GM12873 (cell line): ENCODE data around the gene PLSCR3.

ENCODE experiments used
- TF ChIP-seq, protein P1 (sequence below): IDR thresholded peaks from 2 replicates; pipeline ENCODE4 v1.5.1; 2012; ENCODE audit warnings: low read depth, mild to moderate bottlenecking, moderate library complexity, low read length, control low read depth; ENCODE audit not compliant: insufficient read depth; ENCODE audit errors: missing control alignments

The PLSCR3 gene

DNA sequence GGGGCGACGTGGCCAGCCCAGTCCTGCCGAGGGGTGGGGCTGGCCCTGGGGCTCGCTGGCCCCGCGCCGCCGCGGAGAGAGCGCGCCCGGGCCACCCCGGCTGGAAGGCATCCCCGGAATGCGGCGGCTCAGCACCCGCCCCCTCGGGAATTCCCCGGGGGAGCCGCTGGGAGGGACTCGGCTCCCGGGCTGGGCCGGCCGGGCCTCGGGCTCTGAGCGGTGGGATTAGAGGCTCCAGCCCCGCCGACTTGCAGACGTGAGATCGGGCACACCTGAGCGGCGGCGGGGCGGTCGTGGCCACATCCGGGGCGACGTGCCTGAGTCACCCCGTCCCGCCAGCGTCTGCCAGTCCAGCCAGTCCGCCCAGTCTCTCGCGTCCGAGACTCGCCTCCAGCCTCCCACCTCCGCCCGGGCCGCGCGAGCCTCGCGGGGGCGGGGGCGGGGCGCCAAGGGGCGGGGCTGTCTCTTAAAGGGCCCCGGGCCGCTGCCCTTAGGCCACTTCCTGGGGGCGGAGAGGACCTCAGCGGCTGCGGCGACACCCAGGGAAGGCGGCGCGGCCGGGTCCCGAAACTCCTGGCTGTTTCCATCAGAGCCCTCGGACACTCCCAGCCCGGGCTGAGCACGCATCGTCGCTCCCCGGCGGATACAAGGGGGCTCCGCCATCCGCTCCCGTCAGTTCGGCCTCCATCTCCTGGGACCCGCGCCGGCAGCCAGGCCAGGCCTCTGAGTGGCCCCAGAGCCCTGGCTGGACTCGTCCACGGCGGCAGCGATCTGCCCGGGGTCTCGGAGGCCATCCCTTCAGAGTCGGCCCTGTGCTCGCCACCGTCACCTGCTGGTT lies 42.4 kb downstream of the PLSCR3 start, which contains the start of gene KCTD11:
TSS of gene KCTD11 (plus strand) at position 498 of the 838 bp plus-strand sequence.
- TF ChIP-seq, protein P1, sequence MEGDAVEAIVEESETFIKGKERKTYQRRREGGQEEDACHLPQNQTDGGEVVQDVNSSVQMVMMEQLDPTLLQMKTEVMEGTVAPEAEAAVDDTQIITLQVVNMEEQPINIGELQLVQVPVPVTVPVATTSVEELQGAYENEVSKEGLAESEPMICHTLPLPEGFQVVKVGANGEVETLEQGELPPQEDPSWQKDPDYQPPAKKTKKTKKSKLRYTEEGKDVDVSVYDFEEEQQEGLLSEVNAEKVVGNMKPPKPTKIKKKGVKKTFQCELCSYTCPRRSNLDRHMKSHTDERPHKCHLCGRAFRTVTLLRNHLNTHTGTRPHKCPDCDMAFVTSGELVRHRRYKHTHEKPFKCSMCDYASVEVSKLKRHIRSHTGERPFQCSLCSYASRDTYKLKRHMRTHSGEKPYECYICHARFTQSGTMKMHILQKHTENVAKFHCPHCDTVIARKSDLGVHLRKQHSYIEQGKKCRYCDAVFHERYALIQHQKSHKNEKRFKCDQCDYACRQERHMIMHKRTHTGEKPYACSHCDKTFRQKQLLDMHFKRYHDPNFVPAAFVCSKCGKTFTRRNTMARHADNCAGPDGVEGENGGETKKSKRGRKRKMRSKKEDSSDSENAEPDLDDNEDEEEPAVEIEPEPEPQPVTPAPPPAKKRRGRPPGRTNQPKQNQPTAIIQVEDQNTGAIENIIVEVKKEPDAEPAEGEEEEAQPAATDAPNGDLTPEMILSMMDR = no peak

DNA sequence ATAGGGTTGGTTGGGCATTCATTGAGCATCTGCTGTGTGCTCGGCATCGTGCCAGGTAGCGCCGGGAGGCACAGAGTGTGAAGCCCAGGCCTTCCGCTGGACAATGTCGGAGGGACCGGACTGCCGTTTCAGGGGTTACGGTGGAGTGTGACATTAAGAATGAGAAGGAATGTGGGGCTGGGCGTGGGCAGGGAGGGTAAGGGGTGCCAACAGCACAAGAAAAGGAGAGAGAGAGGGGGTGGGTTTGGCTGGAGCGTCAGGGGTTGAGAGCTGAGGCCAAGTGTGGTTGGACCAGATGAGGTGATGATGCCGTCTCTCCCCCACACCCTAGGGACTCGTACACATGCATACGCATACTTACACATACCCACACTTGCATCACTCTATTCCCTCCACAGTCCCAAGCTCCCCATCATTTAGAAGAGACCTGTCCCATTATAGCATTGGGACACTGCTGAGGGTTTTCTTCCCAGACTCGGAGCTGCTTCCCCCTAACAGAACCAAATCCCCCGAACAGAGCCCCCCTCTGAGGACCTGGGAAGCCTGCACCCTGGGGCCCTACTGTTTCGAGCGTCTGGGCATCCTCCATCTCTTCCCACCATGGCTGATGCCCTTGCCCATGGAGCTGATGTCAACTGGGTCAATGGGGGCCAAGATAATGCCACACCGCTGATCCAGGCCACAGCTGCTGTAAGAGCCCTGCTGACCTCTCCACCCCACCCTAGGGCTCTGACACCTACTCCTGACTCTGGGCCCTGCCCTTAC lies 45.7 kb downstream of the PLSCR3 start:
- TF ChIP-seq, protein P1 = no peak

DNA sequence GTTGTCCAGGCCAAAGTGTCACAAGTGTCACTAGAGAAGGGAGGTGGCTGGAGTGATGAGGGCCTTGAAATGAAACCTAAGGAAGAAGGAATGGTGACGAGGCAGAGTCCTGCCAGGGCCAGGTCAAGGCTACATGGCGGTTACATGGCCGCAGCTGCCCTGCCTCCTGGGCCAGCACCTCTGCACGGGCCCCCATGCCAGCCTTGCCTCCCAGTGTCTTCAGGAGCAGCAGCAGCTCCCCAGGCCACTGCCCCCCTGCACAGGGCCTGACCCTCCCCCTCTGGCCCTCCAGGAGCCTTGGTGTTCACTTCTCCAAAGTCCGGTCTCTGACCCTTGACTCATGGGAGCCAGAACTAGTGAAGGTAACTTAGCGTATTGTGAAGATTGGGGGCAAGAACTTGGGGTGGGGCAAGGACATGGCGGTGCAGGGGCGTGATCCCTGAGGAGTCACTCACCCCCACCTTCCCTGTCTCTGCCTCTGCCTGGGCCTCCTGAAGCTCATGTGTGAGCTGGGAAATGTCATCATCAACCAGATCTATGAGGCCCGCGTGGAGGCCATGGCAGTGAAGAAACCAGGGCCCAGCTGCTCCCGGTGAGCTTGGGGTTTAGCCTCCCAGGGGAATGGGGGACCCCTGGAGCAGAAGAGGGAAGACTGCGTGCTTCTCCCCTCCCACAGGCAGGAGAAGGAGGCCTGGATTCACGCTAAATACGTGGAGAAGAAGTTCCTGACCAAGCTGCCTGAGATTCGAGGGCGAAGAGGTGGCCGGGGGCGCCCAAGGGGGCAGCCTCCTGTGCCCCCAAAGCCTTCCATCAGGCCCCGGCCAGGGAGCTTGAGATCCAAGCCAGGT lies 46.5 kb downstream of the PLSCR3 start:
- TF ChIP-seq, protein P1 = no peak

DNA sequence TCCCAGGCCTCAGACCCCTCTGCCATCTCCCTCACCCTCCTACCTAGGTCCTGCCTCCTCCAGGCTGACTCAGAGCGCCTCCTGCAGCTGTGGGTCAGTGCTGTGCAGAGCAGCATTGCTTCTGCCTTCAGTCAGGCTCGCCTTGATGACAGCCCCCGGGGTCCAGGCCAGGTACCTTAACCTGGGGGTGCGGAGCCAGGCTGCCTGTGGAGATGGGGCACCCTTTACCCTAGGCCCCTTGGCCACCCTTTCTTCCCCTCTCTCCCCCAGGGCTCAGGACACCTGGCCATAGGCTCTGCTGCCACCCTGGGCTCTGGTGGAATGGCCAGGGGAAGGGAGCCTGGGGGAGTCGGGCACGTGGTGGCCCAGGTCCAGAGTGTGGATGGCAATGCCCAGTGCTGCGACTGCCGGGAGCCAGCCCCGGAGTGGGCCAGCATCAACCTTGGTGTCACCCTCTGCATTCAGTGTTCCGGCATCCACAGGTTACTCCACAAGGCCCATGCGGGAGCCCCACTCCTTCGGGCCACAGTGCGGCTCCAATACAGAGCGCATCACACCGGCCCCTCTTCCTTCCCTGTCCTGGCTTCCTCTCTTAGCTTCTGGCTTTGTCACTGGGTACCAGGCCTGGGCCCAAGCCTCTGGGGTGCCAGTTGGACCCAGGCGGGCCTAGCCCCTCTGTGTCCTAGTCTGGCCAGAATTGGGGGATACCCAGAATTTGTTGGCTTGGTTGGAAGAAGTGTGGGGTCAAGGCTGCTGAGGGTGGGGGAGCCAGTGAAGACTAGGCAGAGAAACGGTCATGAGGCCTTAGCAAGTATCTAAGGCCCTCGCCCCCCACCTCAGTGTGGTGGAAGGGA lies 47.3 kb downstream of the PLSCR3 start:
- TF ChIP-seq, protein P1 = no peak

DNA sequence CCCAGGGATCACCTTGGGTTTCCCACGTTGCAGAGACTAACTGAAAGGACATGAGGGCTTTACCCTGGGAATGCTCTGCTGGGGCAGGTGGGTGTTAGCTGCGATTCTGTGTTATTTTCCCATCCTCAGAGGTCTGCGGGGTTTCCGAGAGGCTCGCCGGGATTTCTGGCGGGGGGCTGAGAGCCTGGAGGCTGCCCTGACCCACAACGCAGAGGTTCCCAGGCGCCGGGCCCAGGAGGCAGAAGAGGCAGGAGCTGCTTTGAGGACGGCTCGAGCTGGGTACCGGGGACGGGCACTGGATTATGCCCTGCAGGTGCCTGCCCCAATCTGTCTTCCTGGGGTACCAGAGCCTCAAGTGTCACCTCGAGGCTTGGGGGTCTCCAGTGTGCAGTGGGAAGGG lies 51.1 kb downstream of the PLSCR3 start:
- TF ChIP-seq, protein P1 = no peak

- TF ChIP-seq, protein P1 = no peak
Observed at GRCh38 chr17:7341842-7342241, 52.5 kb downstream of the PLSCR3 start.
